ENCODE measurements around the gene C1orf116.

GRCh38 chr1:206974140-206974539 lies 58.4 kb downstream of the C1orf116 start:
- TF ChIP-seq CTCF (IDR thresholded peaks at IDR 0.05; ENCODE audit: low read depth, low read length) (no peak), MAX (IDR thresholded peaks at IDR 0.05; ENCODE audit: low read depth, low read length) (no peak), POLR2A (IDR thresholded peaks at IDR 0.05; ENCODE audit: extremely low read depth, insufficient read length) (no peak)

Data from NB4 (cell line).